ENCODE measurements around the gene SNAPC3.
"Not testable (repeated sequence)": the region's sequence is repeated elsewhere in the genome, so short reads cannot be mapped to it uniquely, and the experiment has no call there.

The SNAPC3 gene

DNA sequence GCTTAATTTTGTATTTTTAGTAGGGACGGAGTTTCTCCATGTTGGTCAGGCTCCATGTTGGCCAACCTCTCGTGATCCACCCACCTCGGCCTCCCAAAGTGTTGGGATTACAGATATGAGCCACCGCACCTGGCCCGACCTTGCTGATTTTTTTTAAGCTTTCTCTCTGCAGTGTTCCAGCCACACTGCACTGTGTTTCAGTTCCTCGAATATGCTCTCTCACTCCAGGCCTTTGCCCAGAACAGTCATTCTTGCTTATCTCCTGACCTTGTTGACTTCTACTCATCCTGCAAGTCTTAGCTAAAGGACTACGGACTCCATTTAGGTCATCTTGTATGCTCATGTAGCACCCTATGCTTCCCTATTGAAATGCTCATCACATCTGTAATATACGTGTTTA lies 3.3 kb downstream of the SNAPC3 start:
- no peak for DNase-seq

DNA sequence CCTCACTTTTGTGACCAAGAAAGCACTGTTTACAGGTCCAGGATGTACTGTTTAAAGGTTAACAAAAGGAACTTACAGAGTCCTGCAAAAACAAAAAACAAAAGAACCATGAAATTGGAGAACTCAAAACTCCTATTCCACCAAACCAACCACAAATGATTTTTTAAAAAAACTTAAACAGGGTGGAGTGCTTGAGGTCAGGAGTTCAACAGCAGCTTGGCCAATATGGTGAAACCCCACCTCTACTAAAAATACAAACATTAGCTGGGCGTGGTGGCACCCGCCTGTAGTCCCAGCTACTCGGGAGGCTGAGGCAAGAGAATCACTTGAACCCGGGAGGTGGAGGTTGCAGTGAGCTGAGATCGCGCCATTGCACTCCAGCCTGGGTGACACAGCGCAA lies 5.0 kb downstream of the SNAPC3 start:
- not testable (repeated sequence) for DNase-seq

DNA sequence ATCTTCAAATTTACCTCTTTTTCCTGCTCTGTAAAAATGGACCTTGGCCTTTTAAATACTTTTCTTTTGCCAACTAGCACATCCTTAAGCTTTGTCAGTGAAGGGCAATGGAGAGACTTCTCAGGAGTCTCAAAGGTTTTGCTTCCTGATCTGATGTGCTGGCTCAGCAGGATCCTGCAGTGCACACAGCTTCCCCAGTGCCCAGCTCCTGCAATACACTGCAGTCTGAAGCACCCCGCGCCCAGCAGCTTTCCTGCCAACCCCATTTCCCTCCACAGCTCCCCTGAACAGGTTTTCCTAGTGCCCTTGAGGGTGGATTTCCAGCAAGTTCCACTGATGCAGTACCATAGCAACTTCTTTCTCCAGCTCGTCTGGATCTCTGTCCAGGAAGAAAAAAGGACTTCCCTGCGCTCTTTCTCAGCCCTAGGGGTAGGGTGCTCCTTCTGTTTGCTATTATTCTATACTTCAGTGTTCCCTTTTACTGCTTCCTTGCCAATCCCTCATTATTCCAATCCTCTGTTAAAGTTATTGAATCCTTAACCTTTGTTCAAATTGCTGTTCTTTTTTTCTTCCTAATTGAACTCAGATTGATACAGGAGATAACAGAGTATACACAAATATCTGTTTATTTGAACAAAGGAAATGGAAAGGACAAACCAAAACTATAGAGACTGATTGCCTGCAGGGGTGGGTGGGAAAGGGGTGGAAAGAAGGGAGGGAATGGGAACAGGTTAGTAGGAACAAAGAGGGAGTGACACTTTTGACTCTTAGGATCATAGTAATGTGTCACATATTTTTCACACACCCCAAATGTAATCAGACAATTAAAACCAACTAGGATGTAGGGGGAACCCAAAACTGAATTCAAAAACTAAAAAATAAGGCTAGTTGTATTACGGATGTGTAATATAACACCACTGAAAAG lies 8.5 kb downstream of the SNAPC3 start:
- DNase-seq = no peak

DNA sequence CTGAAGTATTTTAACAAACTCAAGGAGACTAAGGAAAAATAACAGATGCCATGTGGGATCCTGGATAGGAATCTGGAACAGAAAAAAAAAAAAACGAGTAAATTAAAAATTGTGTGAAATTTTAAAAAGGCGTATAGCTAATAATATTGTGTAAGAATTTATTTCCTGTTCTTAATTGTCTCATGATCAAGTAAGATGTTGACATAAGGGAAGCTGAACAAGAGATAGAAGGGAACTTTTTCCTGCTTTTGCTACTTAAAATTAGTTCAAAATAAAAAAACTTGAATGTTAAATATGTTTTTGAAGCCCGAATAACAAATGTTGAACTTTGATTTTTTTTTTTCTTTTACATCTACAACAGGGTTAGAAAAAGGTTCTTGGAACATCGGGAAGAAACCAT lies 10.5 kb downstream of the SNAPC3 start:
- DNase-seq = no peak

DNA sequence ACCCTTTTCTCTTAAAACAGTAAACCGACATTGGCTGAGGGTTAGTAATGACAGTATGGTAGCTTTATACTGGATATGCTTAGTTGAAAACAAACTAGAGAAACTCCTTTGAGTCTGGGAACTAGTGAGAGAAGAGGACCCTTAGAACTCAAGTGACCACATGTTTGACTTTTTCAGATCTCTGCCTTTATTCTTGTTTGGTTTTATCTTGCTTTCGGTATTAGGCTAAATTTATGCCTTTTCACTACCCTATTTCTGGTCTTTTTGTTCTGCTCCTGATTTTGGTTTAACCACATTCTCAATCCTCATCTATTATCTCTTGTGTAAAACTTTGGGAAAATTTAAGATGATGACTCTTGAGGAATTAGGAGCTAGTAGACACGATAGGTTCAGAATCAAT lies 11.0 kb downstream of the SNAPC3 start:
- no peak for DNase-seq

- no peak for DNase-seq
Observed at GRCh38 chr9:15438891-15439290, 16.2 kb downstream of the SNAPC3 start.

DNA sequence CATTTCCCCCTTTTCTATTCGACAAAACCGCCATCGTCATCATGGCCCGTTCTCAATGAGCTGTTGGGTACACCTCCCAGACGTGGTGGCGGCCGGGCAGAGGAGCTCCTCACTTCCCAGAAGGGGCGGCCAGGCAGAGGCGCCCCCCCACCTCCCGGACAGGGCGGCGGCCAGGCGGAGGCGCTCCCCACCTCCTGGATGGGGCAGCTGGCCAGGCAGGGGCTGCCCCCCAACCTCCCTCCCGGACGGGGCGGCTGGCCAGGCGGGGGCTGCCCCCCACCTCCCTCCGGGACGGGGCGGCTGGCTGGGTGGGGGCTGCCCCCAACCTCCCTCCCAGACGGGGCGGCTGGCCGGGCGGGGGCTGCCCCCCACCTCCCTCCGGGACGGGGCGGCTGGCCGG lies 19.2 kb downstream of the SNAPC3 start:
- DNase-seq = not testable (repeated sequence)

DNA sequence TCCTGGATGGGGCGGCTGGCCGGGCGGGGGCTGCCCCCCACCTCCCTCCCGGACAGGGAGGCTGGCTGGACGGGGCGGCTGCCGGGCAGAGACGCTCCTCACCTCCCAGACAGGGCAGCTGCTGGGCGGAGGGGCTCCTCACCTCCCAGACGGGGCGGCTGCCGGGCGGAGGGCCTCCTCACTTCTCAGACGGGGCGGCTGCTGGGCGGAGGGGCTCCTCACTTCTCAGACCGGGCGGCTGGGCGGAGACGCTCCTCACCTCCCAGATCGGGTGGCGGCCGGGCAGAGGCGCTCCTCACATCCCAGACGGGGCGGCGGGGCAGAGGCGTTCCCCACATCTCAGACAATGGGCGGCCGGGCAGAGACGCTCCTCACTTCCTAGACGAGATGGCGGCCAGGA lies 19.6 kb downstream of the SNAPC3 start:
- DNase-seq = not testable (repeated sequence)

GRCh38 chr9:15444141-15444540 lies 21.5 kb downstream of the SNAPC3 start:
- no peak for DNase-seq

DNA sequence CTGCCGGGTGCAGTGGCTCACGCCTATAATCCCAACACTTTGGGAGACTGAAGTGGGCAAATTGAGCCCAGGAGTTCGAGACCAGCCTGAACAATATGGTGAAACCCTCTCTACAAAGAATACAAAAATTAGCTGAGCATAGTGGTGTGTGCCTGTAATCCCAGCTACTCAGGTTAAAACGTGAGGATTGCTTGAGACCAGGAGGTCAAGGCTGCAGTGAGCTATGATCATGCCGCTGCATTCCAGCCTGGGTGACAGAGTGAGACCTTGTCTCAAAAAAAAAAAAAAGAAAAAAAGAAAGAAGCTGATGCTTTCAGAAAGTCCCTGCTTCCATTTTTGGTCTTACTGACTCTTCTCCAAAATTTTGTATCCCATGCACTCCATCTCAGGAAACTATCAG lies 31.3 kb downstream of the SNAPC3 start:
- no peak for DNase-seq

- no peak for DNase-seq
Observed at GRCh38 chr9:15461056-15461455, 38.4 kb downstream of the SNAPC3 start.

GRCh38 chr9:15461601-15462000 lies 38.9 kb downstream of the SNAPC3 start:
- no peak for DNase-seq

- no peak for DNase-seq
Observed at GRCh38 chr9:15468145-15468544, 45.5 kb downstream of the SNAPC3 start.

GRCh38 chr9:15469406-15469805 lies 46.7 kb downstream of the SNAPC3 start:
- DNase-seq = no peak

DNA sequence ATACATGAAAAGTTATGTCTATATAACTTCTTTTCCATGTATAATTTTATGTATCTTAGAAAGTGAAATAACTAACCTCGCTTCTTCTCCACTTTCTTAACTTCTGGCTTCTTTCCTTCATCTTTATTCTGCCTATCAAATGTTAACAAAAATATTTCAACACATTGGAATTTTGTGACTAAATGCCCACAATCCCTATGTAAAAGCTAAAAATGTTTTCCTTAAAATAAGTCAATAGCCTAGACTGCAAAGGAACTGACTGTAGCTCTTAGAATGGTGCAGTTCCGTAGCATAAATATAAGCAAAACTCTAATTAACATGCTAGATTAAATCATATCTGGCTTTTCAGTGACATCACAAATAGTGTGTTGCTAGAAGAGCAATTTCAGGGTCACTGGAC lies 47.2 kb downstream of the SNAPC3 start:
- DNase-seq = no peak

- DNase-seq = no peak
Observed at GRCh38 chr9:15475923-15476536, 53.4 kb downstream of the SNAPC3 start.

DNA sequence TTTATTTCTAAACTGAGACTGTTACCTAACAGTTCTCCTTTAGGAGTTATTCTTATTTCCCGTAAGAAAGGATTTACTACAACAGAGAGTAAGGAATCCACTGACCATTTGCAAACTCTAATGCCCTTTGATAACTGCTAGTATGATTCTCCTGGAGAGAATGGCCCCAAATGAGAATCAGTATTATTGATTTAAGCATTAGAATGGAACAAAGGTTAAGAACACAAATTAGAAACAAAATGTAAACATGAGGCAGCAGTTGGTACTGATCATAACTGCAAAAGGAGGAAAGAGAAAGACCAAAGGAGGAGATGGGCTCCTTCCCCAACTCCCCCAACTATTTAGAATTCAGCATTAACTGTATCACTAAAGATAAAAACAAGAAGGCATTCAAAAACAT lies 57.4 kb downstream of the SNAPC3 start:
- no peak for DNase-seq

DNA sequence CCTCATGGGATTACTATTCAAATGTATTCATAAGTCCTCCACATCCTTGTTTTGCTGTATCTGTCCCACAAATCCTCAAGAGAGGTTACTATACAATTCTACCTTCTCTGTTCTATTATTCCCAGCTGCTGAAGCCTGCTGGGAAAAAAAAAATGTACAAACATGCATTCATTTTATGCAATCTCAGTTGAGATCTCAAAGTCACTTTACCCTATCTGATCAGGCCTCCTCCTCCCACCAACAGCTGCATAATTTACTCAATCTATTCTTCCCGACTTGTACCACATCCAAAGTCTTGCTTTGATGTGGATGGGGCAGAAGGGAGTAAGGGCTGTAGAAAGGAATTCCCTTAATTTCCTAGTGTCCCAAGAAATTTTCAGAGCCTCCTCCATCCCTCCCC lies 59.5 kb downstream of the SNAPC3 start:
- DNase-seq = no peak

DNA sequence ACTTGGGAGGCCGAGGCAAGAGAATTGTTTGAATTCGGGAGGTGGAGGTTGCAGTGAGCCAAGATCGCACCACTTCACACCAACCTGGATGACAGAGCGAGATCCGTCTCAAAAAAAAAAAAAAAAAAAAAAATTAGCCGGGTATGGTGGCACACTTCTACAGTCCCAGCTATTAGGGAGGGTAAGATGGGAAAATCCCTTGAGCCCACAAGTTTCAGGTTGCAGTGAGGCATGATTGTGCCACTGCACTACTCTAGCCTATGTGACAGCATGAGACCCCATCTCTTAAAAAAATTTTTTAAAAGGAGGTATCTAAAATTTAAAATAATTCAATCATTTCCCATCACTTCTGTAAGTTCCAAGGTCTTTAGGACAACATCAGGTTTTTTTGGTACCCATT lies 62.1 kb downstream of the SNAPC3 start:
- no peak for DNase-seq

GRCh38 chr9:15485836-15486666 lies 63.4 kb downstream of the SNAPC3 start:
- DNase-seq = no peak

- DNase-seq = no peak
Observed at GRCh38 chr9:15491950-15492349, 69.3 kb downstream of the SNAPC3 start.

- DNase-seq = no peak
Observed at GRCh38 chr9:15492485-15493150, 69.9 kb downstream of the SNAPC3 start.

All from activated T-cell treated with anti-CD3 and anti-CD28 coated beads for 4 hours (primary cell).